Measurements from ENCODE around the gene CNNM2. TPM values are rescaled to one million over a fixed set of nuclear protein-coding genes. Genes with fewer than 3 reads are reported as not detected.

The CNNM2 gene
- total RNA-seq, 1 experiment from 2014 or later: 23.5 TPM

DNA sequence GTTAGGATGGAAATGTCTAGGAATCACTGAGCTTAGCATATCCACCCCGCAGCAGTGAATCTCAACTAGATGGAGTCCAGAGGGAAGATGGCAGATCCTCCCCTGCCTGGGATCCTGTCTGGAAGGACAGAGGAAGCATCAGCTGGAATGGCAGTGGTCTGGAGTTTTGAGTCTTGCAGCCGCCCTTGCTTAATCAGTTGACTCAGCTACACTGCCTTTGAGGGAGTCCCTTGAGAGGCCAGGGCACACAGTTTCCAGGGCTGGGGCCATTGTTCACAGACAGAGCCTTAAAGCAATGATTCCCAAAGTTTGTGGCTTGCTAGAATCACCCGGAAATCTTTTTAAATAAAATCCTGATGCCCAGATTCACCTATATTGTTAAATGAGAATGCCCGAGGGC lies 146.9 kb downstream of the CNNM2 start:
- Mint-ChIP-seq H3K4me3 (no peak overlapping the region), H3K36me3 (no peaks in the 10 kb centered on the region; the same call in 1 of the 2 replicates), H3K4me1 (peaks cover 15% of the 10 kb centered on the region), H3K27ac (no peak overlapping the region; the same call in 1 of the 2 replicates), H3K27me3 (ENCODE audit: low read depth) (no peaks in the 10 kb centered on the region), H3K9me3 (no peaks in the 10 kb centered on the region)
- POLR2A ChIA-PET: interaction anchor here (1.1 kb wide), 1 partner anchor 147 kb away, joined by 3 read pairs; the partner anchor contains the start of gene CNNM2
- CTCF ChIA-PET: interaction anchor here (0.5 to 1.4 kb wide), 4 partner anchors 147 to 654 kb away, joined by 3 to 7 read pairs (median 4); partner anchors contain the start of gene CNNM2
- DNase-seq (ENCODE audit: low spot score) (no peak), ATAC-seq (no peak)
- no peak for TF ChIP-seq ZNF396 (CRISPR knock-in tag; IDR thresholded peaks at IDR 0.05; ENCODE audit: borderline replicate concordance)
- no peak for TF ChIP-seq ZNF219 (CRISPR knock-in tag; IDR thresholded peaks at IDR 0.05; ENCODE audit: borderline replicate concordance)
- no peak for TF ChIP-seq NR2C2 (CRISPR knock-in tag; IDR thresholded peaks at IDR 0.05)
- TF ChIP-seq, protein P1, sequence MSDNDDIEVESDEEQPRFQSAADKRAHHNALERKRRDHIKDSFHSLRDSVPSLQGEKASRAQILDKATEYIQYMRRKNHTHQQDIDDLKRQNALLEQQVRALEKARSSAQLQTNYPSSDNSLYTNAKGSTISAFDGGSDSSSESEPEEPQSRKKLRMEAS (CRISPR knock-in tag; IDR thresholded peaks at IDR 0.05): no peak
- TF ChIP-seq, protein P2, sequence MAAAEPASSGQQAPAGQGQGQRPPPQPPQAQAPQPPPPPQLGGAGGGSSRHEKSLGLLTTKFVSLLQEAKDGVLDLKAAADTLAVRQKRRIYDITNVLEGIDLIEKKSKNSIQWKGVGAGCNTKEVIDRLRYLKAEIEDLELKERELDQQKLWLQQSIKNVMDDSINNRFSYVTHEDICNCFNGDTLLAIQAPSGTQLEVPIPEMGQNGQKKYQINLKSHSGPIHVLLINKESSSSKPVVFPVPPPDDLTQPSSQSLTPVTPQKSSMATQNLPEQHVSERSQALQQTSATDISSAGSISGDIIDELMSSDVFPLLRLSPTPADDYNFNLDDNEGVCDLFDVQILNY (CRISPR knock-in tag; IDR thresholded peaks at IDR 0.05): no peak
- no peak for TF ChIP-seq CBFB (CRISPR knock-in tag; IDR thresholded peaks at IDR 0.05; ENCODE audit: low read depth)
- no peak for TF ChIP-seq ATF6 (CRISPR knock-in tag; IDR thresholded peaks at IDR 0.05)
- no peak for TF ChIP-seq ETV6 (CRISPR knock-in tag; IDR thresholded peaks at IDR 0.05)
- TF ChIP-seq, protein P3, sequence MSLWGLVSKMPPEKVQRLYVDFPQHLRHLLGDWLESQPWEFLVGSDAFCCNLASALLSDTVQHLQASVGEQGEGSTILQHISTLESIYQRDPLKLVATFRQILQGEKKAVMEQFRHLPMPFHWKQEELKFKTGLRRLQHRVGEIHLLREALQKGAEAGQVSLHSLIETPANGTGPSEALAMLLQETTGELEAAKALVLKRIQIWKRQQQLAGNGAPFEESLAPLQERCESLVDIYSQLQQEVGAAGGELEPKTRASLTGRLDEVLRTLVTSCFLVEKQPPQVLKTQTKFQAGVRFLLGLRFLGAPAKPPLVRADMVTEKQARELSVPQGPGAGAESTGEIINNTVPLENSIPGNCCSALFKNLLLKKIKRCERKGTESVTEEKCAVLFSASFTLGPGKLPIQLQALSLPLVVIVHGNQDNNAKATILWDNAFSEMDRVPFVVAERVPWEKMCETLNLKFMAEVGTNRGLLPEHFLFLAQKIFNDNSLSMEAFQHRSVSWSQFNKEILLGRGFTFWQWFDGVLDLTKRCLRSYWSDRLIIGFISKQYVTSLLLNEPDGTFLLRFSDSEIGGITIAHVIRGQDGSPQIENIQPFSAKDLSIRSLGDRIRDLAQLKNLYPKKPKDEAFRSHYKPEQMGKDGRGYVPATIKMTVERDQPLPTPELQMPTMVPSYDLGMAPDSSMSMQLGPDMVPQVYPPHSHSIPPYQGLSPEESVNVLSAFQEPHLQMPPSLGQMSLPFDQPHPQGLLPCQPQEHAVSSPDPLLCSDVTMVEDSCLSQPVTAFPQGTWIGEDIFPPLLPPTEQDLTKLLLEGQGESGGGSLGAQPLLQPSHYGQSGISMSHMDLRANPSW (CRISPR knock-in tag; conservative IDR thresholded peaks at IDR 0.05; ENCODE audit: low read depth): no peak
- TF ChIP-seq ERG (CRISPR knock-in tag; IDR thresholded peaks at IDR 0.05): no peak
- TF ChIP-seq CREM (CRISPR knock-in tag; IDR thresholded peaks at IDR 0.05): no peak
- TF ChIP-seq GABPB1 (CRISPR knock-in tag; IDR thresholded peaks at IDR 0.05): no peak

GRCh38 chr10:103066141-103067098 lies 148.3 kb downstream of the CNNM2 start:
- POLR2A ChIA-PET: interaction anchor here (1.3 kb wide), 1 partner anchor 149 kb away, joined by 5 read pairs; the partner anchor contains the start of gene CNNM2
- CTCF ChIA-PET: interaction anchor here (0.5 to 1.7 kb wide), 7 partner anchors 9 to 231 kb away, joined by 3 to 5 read pairs (median 4); partner anchors contain the start of gene CNNM2
- H3K9me3 Mint-ChIP-seq: no peaks in the 10 kb centered on the region
- H3K27ac Mint-ChIP-seq: no peak overlapping the region
- H3K4me3 Mint-ChIP-seq: no peak overlapping the region
- ATAC-seq: no peak
- no peak for DNase-seq (ENCODE audit: low spot score)
- H3K36me3 Mint-ChIP-seq: no peaks in the 10 kb centered on the region; the same call in 1 of the 2 replicates
- H3K27me3 Mint-ChIP-seq (ENCODE audit: low read depth): no peaks in the 10 kb centered on the region
- peaks cover 15% of the 10 kb centered on the region for H3K4me1 Mint-ChIP-seq
- TF ChIP-seq MXD4 (CRISPR knock-in tag; IDR thresholded peaks at IDR 0.05; ENCODE audit: borderline replicate concordance): no peak
- TF ChIP-seq USF2 (CRISPR knock-in tag; IDR thresholded peaks at IDR 0.05): no peak
- TF ChIP-seq ATF2 (CRISPR knock-in tag; IDR thresholded peaks at IDR 0.05; ENCODE audit: borderline replicate concordance, low read depth): no peak
- no peak for TF ChIP-seq ZNF532 (CRISPR knock-in tag; IDR thresholded peaks at IDR 0.05; ENCODE audit: borderline replicate concordance)
- no peak for TF ChIP-seq GABPB1 (CRISPR knock-in tag; IDR thresholded peaks at IDR 0.05)
- TF ChIP-seq JAZF1 (CRISPR knock-in tag; IDR thresholded peaks at IDR 0.05): no peak

All from WTC11 (cell line).